Endothelial cell of umbilical vein (primary cell): ENCODE measurements around the gene ZC3HAV1L. TPM values are rescaled to one million over a fixed set of nuclear protein-coding genes. Genes with fewer than 3 reads are reported as not detected.

Experiments
- BruUV-seq: library from RNA; stranded (reverse); fragments of 400-500 nt; replicated peaks from 2 replicates; lab custom pipeline; 2021; lab: Mats Ljungman, UMichigan
- CTCF ChIA-PET: fragments of 300-600, 350-600 bp; sonication (Branson Sonifier 250); formaldehyde crosslinking; loops from one replicate; lab custom pipeline; 2021; ENCODE audit warnings: antibody characterized with exemption, inconsistent platforms; lab: Charles Lee
- POLR2A ChIA-PET: fragments of 300-600, 350-600 bp; sonication (Branson Sonifier 250); formaldehyde crosslinking; loops from one replicate; lab custom pipeline; 2021; ENCODE audit warnings: antibody characterized with exemption, inconsistent platforms; lab: Charles Lee
- DNase-seq: peaks from one replicate; pipeline ENCODE4 v3.0.0-alpha.2; 2011; ENCODE audit warnings: low read depth, low spot score
- FAIRE-seq: peaks from 2 replicates; lab custom pipeline; 2011; peaks lifted over from hg19 to GRCh38; lab: Jason Lieb, UNC
- H2AFZ ChIP-seq: 2 replicates; pipeline ENCODE4 v1.6.0; 2012; ENCODE audit warnings: low read depth, low read length, control low read depth, inconsistent platforms
- H3K27ac ChIP-seq: 2 replicates; pipeline ENCODE4 v1.5.1; 2011; ENCODE audit warnings: low read depth, mild to moderate bottlenecking, control low read depth, low read length, moderate library complexity; ENCODE audit not compliant: insufficient read depth
- H3K27me3 ChIP-seq, 2 experiments: 2 replicates each; pipeline versions ENCODE4 v1.6.0 to v1.6.1; 2011; ENCODE audit warnings: low read length in 2 of 2, mixed read lengths in 1 of 2; ENCODE audit not compliant: control insufficient read depth in 2 of 2, insufficient read depth in 2 of 2
- H3K36me3 ChIP-seq, 2 experiments: 2 replicates in 1 of 2; 3 replicates in 1 of 2; pipeline ENCODE4 v1.5.1; 2011; ENCODE audit warnings: low read length in 2 of 2, mild to moderate bottlenecking in 1 of 2, moderate library complexity in 1 of 2; ENCODE audit not compliant: control insufficient read depth in 2 of 2, insufficient read depth in 2 of 2; ENCODE audit errors: extremely low read depth in 1 of 2
- H3K4me1 ChIP-seq: 3 replicates; pipeline ENCODE4 v1.5.1; 2011; ENCODE audit warnings: mild to moderate bottlenecking, low read length; ENCODE audit not compliant: control insufficient read depth, insufficient read depth; ENCODE audit errors: extremely low read depth
- H3K4me2 ChIP-seq: 2 replicates; pipeline ENCODE4 v1.6.1; 2011; ENCODE audit warnings: low read length, control low read depth, mixed read lengths; ENCODE audit not compliant: insufficient read depth
- H3K4me3 ChIP-seq, 3 experiments: fragments of 200-600 bp in 1 of 3; sonication (generic), shearing (Covaris generic) in 1 of 3; replicated peaks in 1 of 3; 2 replicates each; pipeline ENCODE4 v1.5.1; 2011 to 2016; ENCODE audit warnings: control low read depth in 3 of 3, low read length in 3 of 3, mild to moderate bottlenecking in 2 of 3, inconsistent platforms in 1 of 3, low read depth in 1 of 3, moderate library complexity in 1 of 3; ENCODE audit not compliant: insufficient read depth in 1 of 3
- H3K79me2 ChIP-seq: 2 replicates; pipeline ENCODE4 v1.6.0; 2012; ENCODE audit warnings: low read length, inconsistent platforms; ENCODE audit not compliant: control insufficient read depth, insufficient read depth
- H3K9ac ChIP-seq: replicated peaks from 2 replicates; pipeline ENCODE3; 2011; ENCODE audit warnings: low read length, control low read depth; ENCODE audit not compliant: insufficient read depth; ENCODE audit errors: extremely low read depth
- H3K9me1 ChIP-seq: replicated peaks from 3 replicates; pipeline ENCODE4 v1.6.0; 2011; ENCODE audit warnings: mild to moderate bottlenecking, low read length; ENCODE audit not compliant: control insufficient read depth, insufficient read depth; ENCODE audit errors: extremely low read depth
- H3K9me3 ChIP-seq: replicated peaks from 2 replicates; pipeline ENCODE4 v1.5.1; 2012; ENCODE audit warnings: low read length, inconsistent platforms; ENCODE audit not compliant: control insufficient read depth, insufficient read depth
- H4K20me1 ChIP-seq: replicated peaks from 2 replicates; pipeline ENCODE3; 2011; ENCODE audit warnings: mild to moderate bottlenecking, low read length; ENCODE audit not compliant: control insufficient read depth, insufficient read depth; ENCODE audit errors: extremely low read depth
- EZH2 ChIP-seq: IDR thresholded peaks from 2 replicates; pipeline ENCODE4 v1.6.1; 2012; ENCODE audit warnings: borderline replicate concordance, low read depth, mild to moderate bottlenecking, moderate library complexity, low read length, inconsistent platforms; ENCODE audit not compliant: severe bottlenecking
- FOS ChIP-seq: IDR thresholded peaks from 2 replicates; pipeline ENCODE4 v1.6.1; 2011; ENCODE audit warnings: mild to moderate bottlenecking, low read length, moderate library complexity, borderline replicate concordance; ENCODE audit not compliant: insufficient read depth
- GATA2 ChIP-seq: IDR thresholded peaks from 2 replicates; pipeline ENCODE4 v1.7.0; 2011; ENCODE audit warnings: low read depth, mild to moderate bottlenecking, moderate library complexity, mixed read lengths, low read length; ENCODE audit not compliant: insufficient read length, insufficient read depth
- JUN ChIP-seq: IDR thresholded peaks from 2 replicates; pipeline ENCODE4 v1.6.1; 2011; ENCODE audit warnings: borderline replicate concordance, low read depth; ENCODE audit not compliant: insufficient read length, insufficient read depth
- MYC ChIP-seq: IDR thresholded peaks from one replicate; pipeline ENCODE4 v1.6.1; 2011; ENCODE audit warnings: mild to moderate bottlenecking, low read depth, low read length
- POLR2A ChIP-seq: IDR thresholded peaks from 2 replicates; pipeline ENCODE4 v1.6.1; 2012; ENCODE audit warnings: low read depth, mild to moderate bottlenecking, control low read depth, low read length
- POLR2AphosphoS5 ChIP-seq: IDR thresholded peaks from 2 replicates; pipeline ENCODE4 v1.6.1; 2012; ENCODE audit warnings: low read depth, mild to moderate bottlenecking, control low read depth, low read length, moderate library complexity; ENCODE audit not compliant: insufficient read depth
- dilution Hi-C: fragments of 300-500 bp; cut with MboI; formaldehyde crosslinking; loops from one replicate; pipeline ENCODE4 v1.15.0; 2019; ENCODE audit warnings: low sequenced_read_pairs; ENCODE audit not compliant: extremely low pct_ligation_motif_present
- intact Hi-C: fragments of 100-400 bp; cut with micrococcal nuclease; formaldehyde crosslinking; loops from one replicate; pipeline ENCODE4 v1.10.0; 2022
- polyA plus RNA-seq, 4 experiments: library from polyadenylated mRNA; depleted of rRNA in 3 of 4; stranded (reverse) in 3 of 4; unstranded in 1 of 4; fragments of >200 nt; gene quantifications; 2 replicates each; pipeline versions ENCODE4 v1.2.1 to v1.2.3, GENCODE V29; 2011 to 2012; ENCODE audit warnings: missing spikeins in 1 of 4
- total RNA-seq: library from RNA; stranded (reverse); gene quantifications from 2 replicates; pipeline ENCODE4 v1.2.3, GENCODE V29; 2021
- TF ChIP-seq, protein P1 (sequence below): IDR thresholded peaks from 2 replicates; pipeline ENCODE4 v1.6.1; 2011; ENCODE audit not compliant: insufficient read depth, insufficient read length
- TF ChIP-seq, protein P2 (sequence below), 2 donors: IDR thresholded peaks; 1 replicate in 1 of 2; 2 replicates in 1 of 2; pipeline ENCODE4 v1.5.1; 2011; ENCODE audit warnings: low read length in 2 of 2, mild to moderate bottlenecking in 2 of 2, moderate library complexity in 2 of 2, control low read depth in 1 of 2, inconsistent platforms in 1 of 2, low read depth in 1 of 2; ENCODE audit not compliant: insufficient read depth in 1 of 2; ENCODE audit errors: extremely low read depth in 1 of 2

The ZC3HAV1L gene
- total and polyA plus RNA-seq, 2 donors (not counting 3 experiments of a cell fraction or from before 2014, with no cell fraction given) = 15.9 to 25.7 TPM

DNA sequence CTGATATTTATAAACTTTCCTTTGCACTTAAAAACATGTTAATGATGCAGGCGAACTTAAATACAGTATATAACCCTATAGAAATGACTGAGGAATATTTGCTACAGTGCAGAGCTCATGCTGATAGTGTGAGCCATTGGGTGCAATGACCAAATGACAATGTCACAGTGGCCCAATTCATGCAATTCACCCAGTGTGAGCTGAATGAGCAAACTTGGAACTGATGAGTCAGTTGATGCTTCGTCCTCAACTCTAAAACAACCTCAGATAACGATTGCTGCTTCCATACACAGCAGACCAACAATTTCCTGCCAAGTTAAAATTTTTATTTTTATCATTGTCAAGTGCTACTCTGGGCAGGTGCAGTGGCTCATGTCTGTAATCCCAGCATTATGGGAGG lies 12.1 kb upstream of the ZC3HAV1L start:
- dilution Hi-C loops = no loop called here
- FAIRE-seq = no peak
- intact Hi-C loops = no loop called here
- Histone ChIP-seq H3K9me1 (no peaks in the 10 kb centered on the region), H3K4me1 (peaks cover 8% of the 10 kb centered on the region), H4K20me1 (no peaks in the 10 kb centered on the region), H3K79me2 (no peaks in the 10 kb centered on the region), H2AFZ (no peak overlapping the region), H3K9me3 (no peaks in the 10 kb centered on the region), H3K36me3 (peaks cover 5 to 8% of the 10 kb centered on the region in 2 experiments), H3K9ac (no peak overlapping the region), H3K27ac (no peak overlapping the region), H3K4me3 (no peak overlapping the region), H3K27me3 (no peaks in the 10 kb centered on the region), H3K4me2 (no peak overlapping the region)
- DNase-seq = no peak
- ChIA-PET POLR2A (no interaction called here), CTCF (no interaction called here)
- TF ChIP-seq, protein P1, sequence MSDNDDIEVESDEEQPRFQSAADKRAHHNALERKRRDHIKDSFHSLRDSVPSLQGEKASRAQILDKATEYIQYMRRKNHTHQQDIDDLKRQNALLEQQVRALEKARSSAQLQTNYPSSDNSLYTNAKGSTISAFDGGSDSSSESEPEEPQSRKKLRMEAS = no peak
- TF ChIP-seq JUN = no peak
- no peak for TF ChIP-seq POLR2AphosphoS5
- no peak for TF ChIP-seq FOS
- TF ChIP-seq, protein P2, sequence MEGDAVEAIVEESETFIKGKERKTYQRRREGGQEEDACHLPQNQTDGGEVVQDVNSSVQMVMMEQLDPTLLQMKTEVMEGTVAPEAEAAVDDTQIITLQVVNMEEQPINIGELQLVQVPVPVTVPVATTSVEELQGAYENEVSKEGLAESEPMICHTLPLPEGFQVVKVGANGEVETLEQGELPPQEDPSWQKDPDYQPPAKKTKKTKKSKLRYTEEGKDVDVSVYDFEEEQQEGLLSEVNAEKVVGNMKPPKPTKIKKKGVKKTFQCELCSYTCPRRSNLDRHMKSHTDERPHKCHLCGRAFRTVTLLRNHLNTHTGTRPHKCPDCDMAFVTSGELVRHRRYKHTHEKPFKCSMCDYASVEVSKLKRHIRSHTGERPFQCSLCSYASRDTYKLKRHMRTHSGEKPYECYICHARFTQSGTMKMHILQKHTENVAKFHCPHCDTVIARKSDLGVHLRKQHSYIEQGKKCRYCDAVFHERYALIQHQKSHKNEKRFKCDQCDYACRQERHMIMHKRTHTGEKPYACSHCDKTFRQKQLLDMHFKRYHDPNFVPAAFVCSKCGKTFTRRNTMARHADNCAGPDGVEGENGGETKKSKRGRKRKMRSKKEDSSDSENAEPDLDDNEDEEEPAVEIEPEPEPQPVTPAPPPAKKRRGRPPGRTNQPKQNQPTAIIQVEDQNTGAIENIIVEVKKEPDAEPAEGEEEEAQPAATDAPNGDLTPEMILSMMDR (IDR thresholded peaks at IDR 0.05; ENCODE audit: extremely low read depth in 1 of 2, insufficient read depth in 1 of 2, low read depth in 1 of 2, low read length in 2 of 2) = no peak
- TF ChIP-seq POLR2A = no peak
- no peak for TF ChIP-seq GATA2
- no peak for TF ChIP-seq EZH2
- TF ChIP-seq MYC = no peak
- no TSS peak for BruUV-seq
